HG02798 (cell line): Measurements from ENCODE around the gene YAP1.

ENCODE experiments used
- ATAC-seq: cut with Tn5 transposase; IDR thresholded peaks from one replicate; pipeline ENCODE4 v1.9.1; 2021; ENCODE audit warnings: mild to moderate bottlenecking; ENCODE audit not compliant: unreplicated experiment, poor library complexity

YAP1 gene

GRCh38 chr11:102155676-102156075 lies 45.4 kb downstream of the YAP1 start:
- ATAC-seq, result no peak

- ATAC-seq, result no peak
These were observed 47.0 kb downstream of the YAP1 start for GRCh38 chr11:102157219-102157618.

GRCh38 chr11:102158164-102158735 lies 48.0 kb downstream of the YAP1 start:
- ATAC-seq, result no peak

GRCh38 chr11:102163368-102163767 lies 53.1 kb downstream of the YAP1 start:
- no peak for ATAC-seq

GRCh38 chr11:102166175-102167064 lies 56.2 kb downstream of the YAP1 start:
- ATAC-seq, result no peak

GRCh38 chr11:102168481-102168880 lies 58.2 kb downstream of the YAP1 start:
- no peak for ATAC-seq

GRCh38 chr11:102171101-102171500 lies 60.9 kb downstream of the YAP1 start:
- ATAC-seq, result no peak

- ATAC-seq, result no peak
These were observed 62.0 kb downstream of the YAP1 start for GRCh38 chr11:102172127-102172848.

GRCh38 chr11:102177126-102177525 lies 66.9 kb downstream of the YAP1 start:
- no peak for ATAC-seq

- ATAC-seq, result no peak
These were observed 67.9 kb downstream of the YAP1 start for GRCh38 chr11:102177974-102178631.

GRCh38 chr11:102179371-102179770 lies 69.1 kb downstream of the YAP1 start:
- ATAC-seq, result no peak

- no peak for ATAC-seq
These were observed 74.2 kb downstream of the YAP1 start for GRCh38 chr11:102184269-102184987.

GRCh38 chr11:102186551-102187191 lies 76.4 kb downstream of the YAP1 start:
- no peak for ATAC-seq

- ATAC-seq, result no peak
These were observed 77.3 kb downstream of the YAP1 start for GRCh38 chr11:102187416-102188151.

GRCh38 chr11:102188488-102188887 lies 78.2 kb downstream of the YAP1 start:
- ATAC-seq, result no peak

GRCh38 chr11:102191832-102192231 lies 81.6 kb downstream of the YAP1 start:
- no peak for ATAC-seq

GRCh38 chr11:102192349-102193066 lies 82.3 kb downstream of the YAP1 start:
- no peak for ATAC-seq

- no peak for ATAC-seq
These were observed 84.0 kb downstream of the YAP1 start for GRCh38 chr11:102194257-102194656.
